ENCODE results near the gene SMARCC2.

SMARCC2 gene

GRCh38 chr12:56146492-56147460, 42.5 kb downstream of the SMARCC2 start:
- DNase-seq, result no peak

- DNase-seq, result no peak
Measured at GRCh38 chr12:56145217-56145616, 44.1 kb downstream of the SMARCC2 start.

GRCh38 chr12:56143870-56144269, 45.4 kb downstream of the SMARCC2 start:
- no peak for DNase-seq

GRCh38 chr12:56143217-56143616, 46.1 kb downstream of the SMARCC2 start:
- DNase-seq, result no peak

GRCh38 chr12:56141946-56142784, 47.1 kb downstream of the SMARCC2 start:
- DNase-seq, result no peak

GRCh38 chr12:56137853-56138571, 51.3 kb downstream of the SMARCC2 start:
- DNase-seq, result no peak

- no peak for DNase-seq
Measured at GRCh38 chr12:56134897-56135296, 54.4 kb downstream of the SMARCC2 start.

- DNase-seq, result no peak
Measured at GRCh38 chr12:56130876-56131275, 58.4 kb downstream of the SMARCC2 start.

GRCh38 chr12:56129942-56130495, 59.3 kb downstream of the SMARCC2 start:
- DNase-seq, result no peak

GRCh38 chr12:56129206-56129941, 59.9 kb downstream of the SMARCC2 start:
- no peak for DNase-seq

- DNase-seq, result no peak
Measured at GRCh38 chr12:56128670-56129205, 60.5 kb downstream of the SMARCC2 start.

GRCh38 chr12:56127888-56128669, 61.2 kb downstream of the SMARCC2 start, which contains the start of gene ESYT1:
TSS of gene ESYT1 (plus strand) at chr12:56128267. CDS start at chr12:56128320, 53 bp downstream.
- peak; percentile 98 to 100 for DNase-seq

GRCh38 chr12:56127485-56127887, 61.8 kb downstream of the SMARCC2 start:
- DNase-seq, result no peak

GRCh38 chr12:56126732-56127239, 62.5 kb downstream of the SMARCC2 start:
- no peak for DNase-seq

GRCh38 chr12:56124133-56124532, 65.2 kb downstream of the SMARCC2 start:
- no peak for DNase-seq

GRCh38 chr12:56122637-56123036, 66.6 kb downstream of the SMARCC2 start:
- no peak for DNase-seq

- no peak for DNase-seq
Measured at GRCh38 chr12:56121204-56121870, 67.9 kb downstream of the SMARCC2 start.

- DNase-seq, result no peak
Measured at GRCh38 chr12:56120158-56120846, 69.0 kb downstream of the SMARCC2 start.

- peak in 1 of 2 experiments; percentile 28 for DNase-seq
Measured at GRCh38 chr12:56119361-56119796, 69.9 kb downstream of the SMARCC2 start.
